Glutamatergic neuron (in vitro differentiated cells): ENCODE results near the gene LRP8. TPM values are rescaled to one million over a fixed set of nuclear protein-coding genes. Genes with fewer than 3 reads are reported as not detected.
A peak's percentile ranks its signal among the peaks of the same experiment; 100 is the strongest.

Experiments used
- DNase-seq: peaks from one replicate; pipeline ENCODE4 v3.0.0; 2022
- H3K27ac Mint-ChIP-seq: one replicate; pipeline ENCODE4 v1.8.0; 2020; ENCODE audit warnings: mild to moderate bottlenecking, mixed read lengths, inconsistent platforms; ENCODE audit not compliant: unreplicated experiment
- H3K27me3 Mint-ChIP-seq: one replicate; pipeline ENCODE4 v1.8.0; 2020; ENCODE audit warnings: mild to moderate bottlenecking, moderate library complexity, mixed read lengths, inconsistent platforms; ENCODE audit not compliant: unreplicated experiment
- H3K36me3 Mint-ChIP-seq: one replicate; pipeline ENCODE4 v1.8.0; 2020; ENCODE audit warnings: mild to moderate bottlenecking, mixed read lengths, inconsistent platforms; ENCODE audit not compliant: unreplicated experiment
- H3K4me1 Mint-ChIP-seq: one replicate; pipeline ENCODE4 v1.8.0; 2020; ENCODE audit warnings: mild to moderate bottlenecking, low read depth, mixed read lengths, inconsistent platforms; ENCODE audit not compliant: unreplicated experiment
- H3K4me3 Mint-ChIP-seq: one replicate; pipeline ENCODE4 v1.8.0; 2020; ENCODE audit warnings: mild to moderate bottlenecking, mixed read lengths, inconsistent platforms; ENCODE audit not compliant: unreplicated experiment
- H3K9me3 Mint-ChIP-seq: one replicate; pipeline ENCODE4 v1.8.0; 2020; ENCODE audit warnings: mild to moderate bottlenecking, moderate library complexity, mixed read lengths, inconsistent platforms; ENCODE audit not compliant: unreplicated experiment
- total RNA-seq: library from RNA; stranded (reverse); fragmentation: NEBNext Ultra II Directional; extraction: Animal tissue kit (Norgen Biotek cat#: 25700); gene quantifications from one replicate; pipeline ENCODE4 v1.2.1, GENCODE V29; 2021; ENCODE audit not compliant: unreplicated experiment
- TF ChIP-seq, protein P1 (sequence below): fragments of 200-600 bp; sonication (generic); IDR thresholded peaks from one replicate; pipeline ENCODE4 v1.5.0; 2021; ENCODE audit not compliant: partially characterized antibody, unreplicated experiment

LRP8 gene
- total RNA-seq, 1 donor from 2014 or later, result 57.9 TPM

DNA sequence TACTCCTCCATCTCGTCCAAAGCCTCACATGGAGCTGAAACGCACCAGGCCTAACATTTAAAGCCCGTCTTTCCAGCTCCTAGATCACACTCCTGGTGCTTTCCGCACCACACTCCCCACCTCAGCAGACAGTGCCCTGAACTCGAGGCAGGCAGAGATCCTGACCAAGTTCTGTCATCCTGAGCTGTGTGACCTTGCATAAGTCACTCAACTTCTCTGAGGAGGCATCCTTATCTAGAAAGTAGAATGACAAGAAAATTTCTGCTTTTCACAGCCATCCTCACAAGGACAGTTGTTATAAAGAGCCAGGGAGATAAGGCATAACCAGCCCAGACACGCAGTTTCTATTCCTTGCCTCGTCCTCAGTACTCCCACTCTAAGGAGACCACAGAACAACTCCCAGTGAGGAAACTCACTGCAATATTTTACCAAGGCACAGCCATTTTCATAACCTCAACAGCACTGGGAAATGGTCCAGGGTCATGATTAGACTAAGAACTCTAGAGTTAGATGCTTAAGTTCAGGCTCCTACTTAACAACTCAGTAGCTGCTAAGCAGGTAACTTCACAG is 3.1 kb downstream of the LRP8 start:
- peaks cover 37% of the 10 kb centered on the region for H3K4me1 Mint-ChIP-seq
- H3K4me3 Mint-ChIP-seq, result peak overlapping the region; percentile 28
- H3K27me3 Mint-ChIP-seq, result peaks cover 14% of the 10 kb centered on the region
- DNase-seq, result peak; percentile 6
- no peak overlapping the region for H3K27ac Mint-ChIP-seq
- H3K9me3 Mint-ChIP-seq, result peaks cover 22% of the 10 kb centered on the region
- H3K36me3 Mint-ChIP-seq, result no peaks in the 10 kb centered on the region
- TF ChIP-seq, protein P1, sequence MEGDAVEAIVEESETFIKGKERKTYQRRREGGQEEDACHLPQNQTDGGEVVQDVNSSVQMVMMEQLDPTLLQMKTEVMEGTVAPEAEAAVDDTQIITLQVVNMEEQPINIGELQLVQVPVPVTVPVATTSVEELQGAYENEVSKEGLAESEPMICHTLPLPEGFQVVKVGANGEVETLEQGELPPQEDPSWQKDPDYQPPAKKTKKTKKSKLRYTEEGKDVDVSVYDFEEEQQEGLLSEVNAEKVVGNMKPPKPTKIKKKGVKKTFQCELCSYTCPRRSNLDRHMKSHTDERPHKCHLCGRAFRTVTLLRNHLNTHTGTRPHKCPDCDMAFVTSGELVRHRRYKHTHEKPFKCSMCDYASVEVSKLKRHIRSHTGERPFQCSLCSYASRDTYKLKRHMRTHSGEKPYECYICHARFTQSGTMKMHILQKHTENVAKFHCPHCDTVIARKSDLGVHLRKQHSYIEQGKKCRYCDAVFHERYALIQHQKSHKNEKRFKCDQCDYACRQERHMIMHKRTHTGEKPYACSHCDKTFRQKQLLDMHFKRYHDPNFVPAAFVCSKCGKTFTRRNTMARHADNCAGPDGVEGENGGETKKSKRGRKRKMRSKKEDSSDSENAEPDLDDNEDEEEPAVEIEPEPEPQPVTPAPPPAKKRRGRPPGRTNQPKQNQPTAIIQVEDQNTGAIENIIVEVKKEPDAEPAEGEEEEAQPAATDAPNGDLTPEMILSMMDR, result no peak

DNA sequence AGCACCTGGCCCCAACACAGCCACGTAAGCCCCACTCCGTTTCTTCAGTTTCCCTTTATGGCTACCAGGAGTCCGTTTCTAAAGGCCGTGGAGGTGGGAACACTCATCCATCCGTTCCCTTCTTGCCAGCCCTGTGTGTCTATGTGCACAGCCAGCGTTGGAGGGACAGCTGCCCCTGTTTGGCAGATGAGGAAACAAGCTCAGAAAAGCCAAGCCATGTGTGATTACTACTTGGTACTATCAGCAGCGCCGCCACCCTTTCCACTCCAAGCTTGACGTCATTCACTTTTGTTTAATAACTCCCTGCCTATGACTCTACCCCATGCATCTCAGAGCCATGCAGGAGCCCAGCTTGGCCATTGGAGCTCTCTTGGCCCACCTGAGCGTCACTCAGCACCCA is 3.5 kb downstream of the LRP8 start:
- H3K27me3 Mint-ChIP-seq, result peaks cover 14% of the 10 kb centered on the region
- peaks cover 40% of the 10 kb centered on the region for H3K4me1 Mint-ChIP-seq
- DNase-seq, result peak; percentile 7
- TF ChIP-seq, protein P1, result no peak
- H3K4me3 Mint-ChIP-seq, result peak overlapping the region; percentile 28
- no peaks in the 10 kb centered on the region for H3K36me3 Mint-ChIP-seq
- peaks cover 22% of the 10 kb centered on the region for H3K9me3 Mint-ChIP-seq
- no peak overlapping the region for H3K27ac Mint-ChIP-seq

DNA sequence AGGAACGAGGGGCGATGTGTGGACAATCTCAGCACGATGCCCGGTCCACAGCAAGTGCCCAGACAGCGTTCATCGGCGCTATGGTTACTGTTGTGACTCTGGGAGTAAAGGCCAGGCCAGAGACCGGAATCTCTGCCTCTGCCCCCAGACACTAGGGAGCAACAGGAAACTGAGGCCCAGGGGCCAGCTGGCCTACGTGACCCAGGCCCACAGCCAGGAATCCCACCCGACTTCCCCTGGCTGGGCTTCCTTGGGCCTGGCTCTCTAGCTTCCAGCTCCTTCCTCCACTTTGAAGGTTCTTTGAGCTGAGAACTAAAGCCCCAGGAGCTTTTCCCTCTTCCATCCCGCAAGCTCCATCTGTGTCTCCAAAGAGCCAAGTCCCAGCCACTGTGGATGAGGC is 4.6 kb downstream of the LRP8 start:
- Mint-ChIP-seq H3K27me3 (peaks cover 11% of the 10 kb centered on the region), H3K36me3 (no peaks in the 10 kb centered on the region), H3K9me3 (peaks cover 19% of the 10 kb centered on the region), H3K4me3 (no peak overlapping the region), H3K27ac (no peak overlapping the region), H3K4me1 (peaks cover 47% of the 10 kb centered on the region)
- DNase-seq, result peak; percentile 8
- TF ChIP-seq, protein P1, result no peak

DNA sequence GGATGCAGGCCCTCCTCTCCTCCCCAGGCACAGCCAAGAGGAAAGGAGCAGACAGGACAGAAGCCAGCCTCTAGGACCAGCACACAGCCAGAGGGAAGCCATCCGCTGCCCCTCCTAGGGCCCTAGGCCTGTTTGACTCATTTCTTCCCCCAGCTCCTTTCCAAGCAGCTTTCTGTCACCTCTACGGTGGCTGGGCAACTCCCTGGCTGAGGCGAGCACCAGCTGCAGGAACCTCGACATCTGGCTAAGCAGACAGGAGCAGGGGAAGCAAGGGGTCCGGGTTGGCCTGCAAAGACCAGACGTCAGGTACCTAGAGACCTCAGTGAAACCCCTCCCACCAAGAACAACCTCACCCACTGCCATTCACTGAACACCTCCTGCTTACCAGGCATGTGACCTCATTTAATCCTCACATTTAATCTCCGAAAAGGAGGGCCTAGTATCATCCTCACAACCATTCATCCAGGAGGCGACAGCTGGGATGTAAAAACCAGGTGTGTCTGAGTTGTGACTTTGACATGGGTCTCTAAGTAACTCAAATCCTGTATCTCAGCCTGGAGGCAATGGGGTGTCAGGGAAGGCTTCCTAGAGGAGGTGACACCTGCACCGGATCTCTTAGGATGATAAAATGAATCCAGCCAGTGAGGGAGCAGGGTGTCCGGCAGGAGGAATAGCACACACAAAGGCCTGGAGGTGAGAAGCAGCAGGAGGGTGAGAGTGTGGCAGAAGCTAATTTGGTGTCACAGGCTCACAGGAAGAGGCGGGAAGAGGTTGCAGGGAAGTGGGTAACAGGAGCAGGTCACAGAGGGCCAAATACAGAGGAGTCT is 5.9 kb downstream of the LRP8 start:
- H3K27me3 Mint-ChIP-seq, result peaks cover 12% of the 10 kb centered on the region
- no peaks in the 10 kb centered on the region for H3K36me3 Mint-ChIP-seq
- TF ChIP-seq, protein P1, result no peak
- peak overlapping the region; percentile 67 for H3K27ac Mint-ChIP-seq
- DNase-seq, result peak; percentile 16
- H3K9me3 Mint-ChIP-seq, result peaks cover 18% of the 10 kb centered on the region
- peak overlapping the region; percentile 56 for H3K4me3 Mint-ChIP-seq
- peaks cover 57% of the 10 kb centered on the region for H3K4me1 Mint-ChIP-seq

DNA sequence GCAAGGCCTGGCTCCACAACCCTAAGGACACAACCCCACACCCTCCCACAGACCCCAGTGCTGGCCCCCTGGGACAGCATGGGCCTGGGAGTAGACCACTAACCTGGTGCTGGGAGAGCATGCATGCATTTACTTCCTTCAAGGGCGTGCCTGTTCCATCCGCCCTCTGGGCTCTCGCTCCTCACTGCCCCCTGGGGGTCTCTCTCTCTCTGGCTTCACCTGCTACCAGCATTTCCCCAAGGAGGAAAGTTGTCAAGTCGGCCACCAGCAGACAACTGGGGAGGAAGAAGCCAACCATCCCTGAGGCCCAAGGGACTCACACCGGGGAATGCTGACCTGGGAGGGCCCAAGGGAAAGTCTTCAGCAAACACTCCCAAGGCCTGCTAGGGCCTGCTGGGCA is 6.5 kb downstream of the LRP8 start:
- peak; percentile 52 for DNase-seq
- Mint-ChIP-seq H3K4me1 (peaks cover 62% of the 10 kb centered on the region), H3K27me3 (peaks cover 10% of the 10 kb centered on the region), H3K27ac (no peak overlapping the region), H3K36me3 (no peaks in the 10 kb centered on the region), H3K9me3 (peaks cover 18% of the 10 kb centered on the region), H3K4me3 (no peak overlapping the region)
- TF ChIP-seq, protein P1, result peak; percentile 45
